ENCODE data around the gene FGF5.

The FGF5 gene

DNA sequence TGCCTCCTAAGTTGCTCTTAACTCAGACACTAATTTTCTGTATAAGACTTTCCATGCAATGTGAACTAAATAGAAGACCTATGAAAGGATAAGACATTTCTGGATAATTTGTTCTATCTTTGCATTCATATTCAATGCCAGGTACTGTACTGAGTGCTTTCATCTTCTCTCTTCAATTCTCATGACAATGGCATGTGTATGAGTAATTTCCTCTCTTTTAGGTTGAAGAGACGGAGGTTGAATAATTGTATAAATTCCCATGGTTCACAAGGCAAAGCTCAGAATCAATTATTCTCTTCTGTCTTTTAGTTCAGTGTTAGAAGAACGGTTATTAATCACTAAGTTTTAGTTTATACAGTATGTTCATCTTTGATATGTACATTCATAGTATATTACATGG is 39.8 kb downstream of the FGF5 start:
- H3K36me3 ChIP-seq = no peaks in the 10 kb centered on the region
- no peak for DNase-seq
- no peaks in the 10 kb centered on the region for H3K4me1 ChIP-seq
- H3K27me3 ChIP-seq = peaks cover 0 to 5% of the 10 kb centered on the region in 2 donors
- H3K4me3 ChIP-seq = no peak overlapping the region
- TF ChIP-seq, protein P1, sequence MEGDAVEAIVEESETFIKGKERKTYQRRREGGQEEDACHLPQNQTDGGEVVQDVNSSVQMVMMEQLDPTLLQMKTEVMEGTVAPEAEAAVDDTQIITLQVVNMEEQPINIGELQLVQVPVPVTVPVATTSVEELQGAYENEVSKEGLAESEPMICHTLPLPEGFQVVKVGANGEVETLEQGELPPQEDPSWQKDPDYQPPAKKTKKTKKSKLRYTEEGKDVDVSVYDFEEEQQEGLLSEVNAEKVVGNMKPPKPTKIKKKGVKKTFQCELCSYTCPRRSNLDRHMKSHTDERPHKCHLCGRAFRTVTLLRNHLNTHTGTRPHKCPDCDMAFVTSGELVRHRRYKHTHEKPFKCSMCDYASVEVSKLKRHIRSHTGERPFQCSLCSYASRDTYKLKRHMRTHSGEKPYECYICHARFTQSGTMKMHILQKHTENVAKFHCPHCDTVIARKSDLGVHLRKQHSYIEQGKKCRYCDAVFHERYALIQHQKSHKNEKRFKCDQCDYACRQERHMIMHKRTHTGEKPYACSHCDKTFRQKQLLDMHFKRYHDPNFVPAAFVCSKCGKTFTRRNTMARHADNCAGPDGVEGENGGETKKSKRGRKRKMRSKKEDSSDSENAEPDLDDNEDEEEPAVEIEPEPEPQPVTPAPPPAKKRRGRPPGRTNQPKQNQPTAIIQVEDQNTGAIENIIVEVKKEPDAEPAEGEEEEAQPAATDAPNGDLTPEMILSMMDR (IDR thresholded peaks at IDR 0.05) = no peak
- intact Hi-C loops (cut with DNase I; ENCODE audit: low total_unique reads) = no loop called here
- H3K27ac ChIP-seq = no peak overlapping the region
- no peaks in the 10 kb centered on the region for H3K9me3 ChIP-seq

DNA sequence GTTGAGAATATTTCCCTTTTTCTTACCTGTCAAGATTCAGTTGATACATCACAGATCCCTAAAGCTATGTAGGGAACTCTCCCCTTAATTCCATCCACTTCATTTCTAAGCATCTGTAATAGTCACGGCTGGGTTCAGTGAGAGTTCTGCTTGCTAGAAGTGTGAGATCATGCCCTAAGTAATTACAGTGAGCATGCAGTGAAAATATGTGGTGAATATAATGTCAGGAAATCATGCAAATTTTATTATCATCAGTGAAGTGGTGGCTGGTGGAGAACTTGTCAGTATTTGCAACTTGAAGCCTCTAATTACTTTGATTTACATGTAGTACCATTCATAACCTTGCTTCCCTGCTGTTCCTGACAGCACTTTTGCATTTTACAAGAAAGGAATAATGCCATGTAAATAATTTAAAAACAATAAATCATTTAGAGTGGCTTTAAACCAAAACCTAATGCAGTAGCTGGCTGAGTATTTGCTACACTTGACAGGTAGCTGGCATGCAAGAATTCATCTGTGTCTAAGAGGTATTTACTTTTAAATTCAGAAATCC is 40.8 kb downstream of the FGF5 start:
- H3K9me3 ChIP-seq = no peaks in the 10 kb centered on the region
- TF ChIP-seq, protein P1 (IDR thresholded peaks at IDR 0.05) = no peak

DNA sequence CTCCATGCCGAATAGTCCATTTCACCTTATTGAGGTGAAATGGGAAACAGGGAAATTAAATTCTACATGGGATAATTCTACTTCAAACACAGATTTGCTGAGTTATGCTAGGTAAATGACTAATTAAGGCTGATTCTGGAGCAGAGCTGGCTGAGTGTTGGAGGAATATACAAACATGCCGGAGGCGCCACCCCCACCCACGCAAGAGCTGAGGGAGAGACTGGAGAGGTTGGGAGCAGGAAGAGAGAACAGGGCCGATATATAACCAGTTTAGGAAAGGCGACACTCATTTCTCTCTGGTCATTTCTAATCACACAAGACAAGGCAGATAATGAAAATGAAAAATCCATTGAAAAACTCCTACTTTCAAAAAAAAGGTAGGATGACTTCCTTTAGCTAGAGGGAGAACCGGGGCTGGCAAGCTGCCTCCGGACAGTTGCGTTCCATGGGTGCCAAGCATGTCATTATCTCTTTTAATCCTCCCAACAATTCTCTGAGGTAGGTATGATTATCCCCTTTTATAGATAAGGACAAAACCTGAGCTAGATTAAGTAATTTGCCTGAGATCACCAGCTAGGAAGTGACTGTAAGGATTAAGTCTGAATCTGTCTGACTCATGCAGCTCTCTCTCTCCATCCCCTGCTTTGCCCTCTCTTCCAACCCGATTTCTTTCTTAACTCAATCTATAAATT is 41.5 kb downstream of the FGF5 start:
- no peak overlapping the region for H3K4me3 ChIP-seq
- no peak for DNase-seq
- TF ChIP-seq, protein P1 (IDR thresholded peaks at IDR 0.05) = no peak
- H3K4me1 ChIP-seq = no peaks in the 10 kb centered on the region
- peaks cover 0 to 3% of the 10 kb centered on the region in 2 donors for H3K27me3 ChIP-seq
- no peaks in the 10 kb centered on the region for H3K9me3 ChIP-seq
- no peaks in the 10 kb centered on the region for H3K36me3 ChIP-seq
- intact Hi-C loops (cut with DNase I; ENCODE audit: low total_unique reads) = no loop called here
- H3K27ac ChIP-seq = no peak overlapping the region

More for the DNA sequence above, 40.8 kb downstream of the FGF5 start:
- H3K36me3 ChIP-seq = no peaks in the 10 kb centered on the region
- DNase-seq = no peak
- intact Hi-C loops (cut with DNase I; ENCODE audit: low total_unique reads) = no loop called here
- H3K27me3 ChIP-seq = peaks cover 0 to 5% of the 10 kb centered on the region in 2 donors
- H3K4me3 ChIP-seq = no peak overlapping the region
- no peak overlapping the region for H3K27ac ChIP-seq
- H3K4me1 ChIP-seq = no peaks in the 10 kb centered on the region

DNA sequence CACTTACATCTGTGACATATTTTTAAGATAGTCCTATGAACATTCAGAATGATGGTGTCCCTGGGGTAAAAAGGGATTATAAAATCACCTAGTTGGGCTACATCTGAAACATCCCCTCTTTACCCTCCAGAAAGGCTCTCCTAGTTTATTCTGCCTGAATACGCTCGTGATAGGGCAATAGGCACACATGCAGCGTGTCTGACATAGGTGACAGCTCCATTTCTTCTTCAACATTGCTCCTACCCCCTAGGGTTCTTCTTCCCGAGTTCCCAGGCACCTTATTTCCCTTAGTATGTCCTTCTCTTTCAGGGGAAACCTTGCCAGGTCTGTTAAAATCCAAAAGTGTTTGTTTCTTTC is 42.0 kb downstream of the FGF5 start:
- H3K9me3 ChIP-seq = no peaks in the 10 kb centered on the region
- no peaks in the 10 kb centered on the region for H3K4me1 ChIP-seq
- no peak for DNase-seq
- no peak overlapping the region for H3K27ac ChIP-seq
- H3K36me3 ChIP-seq = no peaks in the 10 kb centered on the region
- TF ChIP-seq, protein P1 (IDR thresholded peaks at IDR 0.05) = no peak
- intact Hi-C loops (cut with DNase I; ENCODE audit: low total_unique reads) = no loop called here
- no peak overlapping the region for H3K4me3 ChIP-seq
- H3K27me3 ChIP-seq = no peaks in the 10 kb centered on the region

DNA sequence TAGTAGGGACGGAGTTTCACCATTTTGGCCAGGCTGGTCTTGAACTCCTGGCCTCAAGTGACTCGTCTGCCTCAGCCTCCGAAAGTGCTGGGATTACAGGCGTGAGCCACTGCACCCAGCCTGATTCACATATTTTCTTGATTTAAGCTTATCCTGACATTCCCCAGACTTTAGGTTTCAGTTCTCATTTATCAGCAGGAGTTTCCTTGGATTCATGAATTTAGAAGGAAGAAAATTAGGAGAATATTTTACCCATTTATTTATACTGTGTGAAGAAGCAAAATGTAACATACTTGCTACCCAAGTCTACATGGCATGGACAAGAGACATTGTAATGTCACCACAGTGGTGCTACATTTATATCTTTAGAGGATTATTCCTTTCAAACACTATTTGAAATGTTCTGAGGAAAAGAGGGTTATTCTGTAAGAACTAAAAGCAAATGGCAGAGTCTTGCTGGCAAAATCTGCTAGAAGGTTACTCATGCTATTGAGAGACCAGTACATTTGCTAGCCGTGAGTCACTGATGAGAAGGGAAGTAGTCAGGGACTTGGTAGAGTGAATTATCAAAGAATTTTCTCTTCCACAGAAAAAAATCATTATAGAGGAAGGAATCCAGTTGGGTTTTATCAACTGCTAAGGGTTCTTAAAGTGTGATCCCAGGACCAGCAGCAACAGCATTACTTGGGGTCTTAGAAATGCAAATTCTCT is 43.0 kb downstream of the FGF5 start:
- no peaks in the 10 kb centered on the region for H3K9me3 ChIP-seq
- H3K27ac ChIP-seq = no peak overlapping the region
- TF ChIP-seq, protein P1 (IDR thresholded peaks at IDR 0.05) = no peak
- no peaks in the 10 kb centered on the region for H3K36me3 ChIP-seq
- no peak for DNase-seq
- H3K4me3 ChIP-seq = no peak overlapping the region
- intact Hi-C loops (cut with DNase I; ENCODE audit: low total_unique reads) = no loop called here
- H3K27me3 ChIP-seq = no peaks in the 10 kb centered on the region
- H3K4me1 ChIP-seq = no peaks in the 10 kb centered on the region

Measured in tibial artery (tissue), 4 donors.